Measurements from ENCODE around the gene COL5A2.
A peak's percentile ranks its signal among the peaks of the same experiment; 100 is the strongest.

Gene COL5A2

DNA sequence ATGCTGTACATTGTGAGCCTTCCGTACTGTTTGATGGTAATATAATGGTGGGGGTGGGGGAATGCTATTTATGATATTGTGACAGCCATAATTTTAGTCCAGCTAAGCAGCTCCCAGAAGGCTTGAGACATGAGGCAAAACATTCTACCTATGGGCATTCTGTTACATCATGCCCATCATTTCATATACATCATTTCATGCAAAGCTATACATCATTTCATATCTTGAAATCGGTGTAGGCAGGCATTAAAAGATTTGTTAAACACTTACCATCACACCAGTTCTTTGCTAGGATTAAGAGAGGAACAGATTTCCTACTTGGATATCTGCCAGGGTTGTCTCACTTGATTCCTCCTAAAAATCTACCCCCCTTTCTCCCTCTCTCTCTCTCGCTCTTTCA lies 84.5 kb downstream of the COL5A2 start:
- DNase-seq, result no peak

DNA sequence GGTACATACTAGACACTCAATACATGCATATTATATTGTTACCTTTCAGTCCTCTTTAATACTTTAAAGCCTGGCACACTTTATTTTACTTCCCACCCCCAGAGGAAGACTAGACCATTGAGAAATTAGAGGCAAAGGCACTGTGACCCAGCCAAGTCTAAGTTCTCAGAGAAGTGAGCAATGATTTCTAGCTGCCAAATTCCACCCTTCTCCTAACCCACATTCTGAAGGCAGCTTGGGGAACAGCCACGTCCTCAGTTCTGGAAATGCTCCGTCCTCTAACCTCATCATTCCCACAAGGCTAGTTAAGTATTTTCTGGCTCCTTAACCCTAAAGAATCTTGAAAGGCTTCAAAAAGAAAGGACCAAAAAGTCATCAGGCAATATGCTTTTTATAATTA lies 86.6 kb downstream of the COL5A2 start:
- peak; percentile 67 for DNase-seq

- no peak for DNase-seq
These were observed 88.3 kb downstream of the COL5A2 start for GRCh38 chr2:189091253-189091652.

DNA sequence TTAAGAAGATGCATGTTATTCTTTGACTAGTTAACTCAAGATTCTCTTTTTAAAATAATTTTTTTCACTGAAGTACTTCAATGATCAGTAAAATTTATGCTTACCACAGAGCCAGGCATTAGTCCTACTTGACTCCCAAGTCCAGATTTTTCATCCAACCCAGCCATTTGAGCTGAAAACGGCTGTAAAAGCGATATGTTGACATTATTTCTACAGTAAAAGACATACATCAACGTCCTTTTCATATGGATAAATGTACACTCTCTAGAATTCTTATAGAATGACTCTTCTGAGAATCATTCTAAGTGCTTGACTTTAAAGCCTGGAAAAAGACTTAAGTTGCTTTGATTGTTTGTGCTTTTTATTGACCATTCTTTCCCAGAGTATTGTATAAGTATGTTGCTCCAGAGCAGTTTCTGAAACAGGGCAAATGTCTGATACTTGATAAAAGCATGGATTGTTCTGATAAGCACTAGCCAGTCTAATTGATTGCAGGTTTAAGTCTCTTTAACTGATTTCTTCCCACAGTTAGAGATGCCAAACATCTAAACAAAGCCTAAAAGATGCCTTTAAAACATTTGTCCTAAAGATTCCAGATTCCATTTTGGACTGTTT lies 90.9 kb downstream of the COL5A2 start:
- DNase-seq, result no peak

DNA sequence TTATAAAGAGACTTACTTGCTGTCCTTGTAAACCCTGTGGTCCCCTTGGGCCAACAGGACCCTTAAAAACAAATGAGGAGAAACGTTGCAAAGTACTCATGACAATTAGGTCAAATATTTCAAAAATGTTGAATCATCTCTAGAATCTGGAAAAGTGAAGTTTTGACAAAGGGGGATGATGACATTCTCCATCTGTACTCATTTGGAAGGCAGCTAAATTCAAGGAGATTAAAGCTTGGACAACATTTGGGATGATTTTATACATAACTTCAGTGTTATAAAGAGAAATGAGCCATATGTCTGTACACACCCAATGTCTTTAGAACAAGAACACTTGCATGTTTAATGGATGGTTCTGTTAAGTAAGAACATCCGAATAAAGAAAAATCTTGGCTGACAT lies 92.9 kb downstream of the COL5A2 start:
- no peak for DNase-seq

DNA sequence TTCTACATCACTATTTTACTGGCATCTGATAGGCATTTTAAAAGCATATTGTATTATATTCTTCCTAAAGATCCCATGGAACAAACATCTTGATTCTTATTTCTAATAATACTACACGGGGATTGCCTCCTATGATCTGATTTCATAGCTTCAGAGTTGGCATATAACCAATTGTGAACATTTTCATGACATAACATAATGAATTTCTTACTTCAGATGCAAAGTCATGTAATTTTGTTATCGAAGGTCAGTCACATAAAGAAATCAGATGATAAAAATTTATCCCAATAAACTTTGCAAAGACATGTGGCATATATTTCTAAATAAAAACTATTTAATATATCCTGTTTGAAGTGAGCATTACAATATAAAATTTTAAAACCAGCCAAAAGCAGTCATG lies 93.3 kb downstream of the COL5A2 start:
- DNase-seq, result no peak

DNA sequence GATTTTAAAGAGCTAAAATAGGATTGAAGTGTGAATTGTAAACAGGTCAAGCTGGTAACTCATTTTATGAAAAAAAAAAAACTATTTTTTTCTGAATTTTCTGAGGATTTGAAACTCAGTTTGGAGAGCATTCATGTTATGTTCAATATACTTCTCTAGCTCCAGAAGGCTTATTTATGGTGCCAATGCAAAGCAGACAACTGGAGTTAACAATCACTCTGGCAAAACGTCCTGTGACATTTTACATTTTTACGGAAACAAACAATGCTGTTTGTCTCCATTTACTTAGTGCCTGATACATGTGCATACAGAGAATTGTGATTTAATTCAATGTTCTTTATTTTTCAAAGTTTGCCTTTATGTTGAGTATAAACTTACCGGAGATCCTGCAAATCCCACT lies 96.0 kb downstream of the COL5A2 start:
- no peak for DNase-seq

GRCh38 chr2:189083106-189083505 lies 96.5 kb downstream of the COL5A2 start:
- no peak for DNase-seq

GRCh38 chr2:189082376-189082975 lies 97.1 kb downstream of the COL5A2 start:
- DNase-seq, result peak; percentile 81

DNA sequence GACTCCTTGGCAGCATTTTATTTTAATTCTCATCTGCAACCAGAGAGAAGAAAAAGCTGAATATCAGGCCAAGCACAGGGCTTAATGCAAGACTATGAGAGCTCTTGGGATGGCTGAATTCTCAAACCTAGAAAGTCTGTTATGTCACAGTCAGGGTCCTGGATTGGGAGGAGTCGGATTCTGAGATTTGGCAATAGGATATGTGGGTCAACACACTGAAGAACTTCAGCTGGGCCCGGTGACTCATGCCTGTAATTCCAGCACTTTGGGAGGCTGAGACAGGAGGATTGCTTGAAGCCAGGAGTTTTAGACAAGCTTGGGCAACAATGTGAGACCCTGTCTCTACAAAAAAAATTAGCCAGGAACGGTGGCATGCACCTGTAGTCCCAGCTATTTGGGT lies 103.0 kb downstream of the COL5A2 start:
- no peak for DNase-seq

- no peak for DNase-seq
These were observed 103.4 kb downstream of the COL5A2 start for GRCh38 chr2:189076120-189076519.

GRCh38 chr2:189074506-189074905 lies 105.1 kb downstream of the COL5A2 start:
- no peak for DNase-seq

DNA sequence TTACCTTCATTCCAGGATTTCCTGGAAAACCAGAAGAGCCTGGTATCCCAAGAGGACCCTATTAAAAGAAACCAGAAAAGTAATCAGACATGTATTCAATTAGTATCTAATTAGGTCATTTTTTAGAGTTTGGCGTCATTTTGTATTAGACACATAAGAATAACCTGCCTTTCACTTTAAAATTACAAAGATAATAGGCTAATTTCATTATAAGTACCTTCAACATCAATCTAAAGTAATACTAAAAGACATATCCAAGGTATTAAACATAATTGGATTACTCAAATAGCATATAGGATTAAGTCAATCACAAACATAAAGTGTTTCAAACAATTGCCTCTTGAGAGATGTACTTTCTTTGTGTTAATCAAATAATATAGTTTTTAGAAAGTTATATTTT lies 107.5 kb downstream of the COL5A2 start:
- DNase-seq, result no peak

- DNase-seq, result no peak
These were observed 109.5 kb downstream of the COL5A2 start for GRCh38 chr2:189069855-189070619.

DNA sequence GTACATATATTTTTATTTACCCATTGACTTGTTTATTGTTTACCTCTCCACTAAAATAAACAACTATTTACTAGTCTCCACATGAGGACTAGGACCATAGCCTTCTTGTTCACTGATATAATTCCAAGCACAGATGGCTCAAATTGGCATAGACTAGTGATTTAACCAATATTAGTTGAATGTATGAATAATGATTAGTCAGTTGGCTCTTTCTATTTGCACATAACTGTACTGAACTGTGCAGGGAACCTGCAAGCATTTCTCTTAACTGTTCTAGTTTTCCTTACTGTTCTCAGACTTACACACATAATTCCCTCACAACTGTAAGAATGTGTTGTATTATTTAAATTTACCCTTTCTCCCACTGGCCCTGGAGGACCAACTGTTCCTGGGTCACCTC lies 113.5 kb downstream of the COL5A2 start:
- DNase-seq, result no peak

DNA sequence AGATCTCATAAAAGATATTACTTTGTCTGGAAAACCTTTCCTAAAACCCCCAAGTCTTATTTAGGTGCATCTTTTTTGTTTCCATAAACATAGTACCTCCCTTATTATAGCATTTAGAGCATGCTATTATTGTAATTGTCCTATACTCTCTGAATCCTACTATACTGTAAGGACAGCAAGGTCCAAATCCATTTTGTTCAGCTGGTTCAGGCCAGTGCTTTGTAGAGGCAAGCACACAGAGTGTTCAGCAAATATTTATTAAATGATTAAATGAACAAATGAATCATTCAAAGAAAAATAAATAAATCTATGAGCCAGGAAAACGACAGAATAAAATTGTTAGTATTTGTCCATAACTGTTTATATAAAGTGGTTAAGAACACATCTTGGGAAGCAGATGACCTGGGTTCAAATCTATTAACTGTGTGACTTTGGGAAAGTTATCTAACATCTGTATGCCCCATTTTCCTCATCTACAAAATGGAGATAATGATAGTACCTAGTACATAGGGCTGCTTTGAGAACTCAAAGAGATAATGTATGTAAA lies 119.4 kb downstream of the COL5A2 start:
- DNase-seq, result no peak

DNA sequence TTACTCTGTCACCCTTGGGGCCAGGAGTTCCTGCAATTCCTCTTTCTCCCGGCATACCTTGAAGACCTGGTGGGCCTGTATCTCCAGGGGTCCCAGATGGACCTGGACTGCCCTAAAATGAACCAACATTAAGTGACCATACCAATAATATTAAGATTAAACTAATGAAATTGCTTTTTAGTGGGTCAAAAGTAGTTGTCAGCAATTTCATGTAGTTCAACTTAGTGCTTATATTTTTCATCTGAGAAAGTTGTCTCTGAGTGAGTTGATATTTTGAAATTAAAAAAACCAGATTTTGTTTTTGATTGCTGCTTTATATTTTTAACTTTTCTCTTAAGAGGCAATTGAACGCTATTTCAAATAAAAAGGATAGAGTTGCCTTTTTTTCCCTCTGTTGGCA lies 122.2 kb downstream of the COL5A2 start:
- no peak for DNase-seq

DNA sequence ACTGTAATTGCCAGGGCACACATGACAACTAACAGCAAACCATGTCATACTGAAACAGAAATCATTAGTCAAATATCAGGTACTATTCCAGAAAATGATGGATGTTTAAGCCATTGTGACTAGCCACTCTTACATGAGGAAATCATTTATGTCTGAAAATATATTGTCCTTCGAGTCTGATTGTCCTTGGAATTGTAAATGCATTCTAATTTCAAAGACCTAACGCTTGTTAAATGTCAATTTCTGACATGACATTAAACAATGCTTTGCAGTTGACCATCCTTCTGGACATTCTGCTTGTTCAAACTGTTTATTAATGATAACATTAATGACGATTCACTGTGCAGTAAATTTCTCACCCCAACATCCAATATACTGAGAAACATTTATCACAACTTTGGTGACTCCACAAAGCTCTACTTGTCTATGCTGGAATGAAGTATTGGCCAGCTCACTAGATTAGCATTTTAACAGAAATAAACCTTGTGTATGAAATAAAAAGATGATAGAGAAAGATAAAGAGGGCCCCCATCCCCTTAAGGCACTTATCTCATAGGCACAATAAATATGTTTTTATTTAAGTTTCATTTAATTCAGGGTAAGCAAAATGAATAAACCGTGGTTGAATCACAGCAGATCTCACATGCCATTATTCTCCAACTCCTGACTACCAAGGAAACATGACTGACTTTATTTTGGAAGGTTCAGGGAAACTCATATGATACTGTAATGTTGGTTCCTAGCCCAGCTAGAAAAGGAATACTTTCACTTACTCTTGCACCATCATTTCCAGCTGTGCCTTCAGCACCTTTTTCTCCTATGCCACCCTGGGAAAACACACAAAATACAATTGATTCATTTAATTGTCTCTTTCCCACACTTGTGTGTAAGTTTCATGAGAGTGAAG lies 123.1 kb downstream of the COL5A2 start:
- DNase-seq, result no peak

DNA sequence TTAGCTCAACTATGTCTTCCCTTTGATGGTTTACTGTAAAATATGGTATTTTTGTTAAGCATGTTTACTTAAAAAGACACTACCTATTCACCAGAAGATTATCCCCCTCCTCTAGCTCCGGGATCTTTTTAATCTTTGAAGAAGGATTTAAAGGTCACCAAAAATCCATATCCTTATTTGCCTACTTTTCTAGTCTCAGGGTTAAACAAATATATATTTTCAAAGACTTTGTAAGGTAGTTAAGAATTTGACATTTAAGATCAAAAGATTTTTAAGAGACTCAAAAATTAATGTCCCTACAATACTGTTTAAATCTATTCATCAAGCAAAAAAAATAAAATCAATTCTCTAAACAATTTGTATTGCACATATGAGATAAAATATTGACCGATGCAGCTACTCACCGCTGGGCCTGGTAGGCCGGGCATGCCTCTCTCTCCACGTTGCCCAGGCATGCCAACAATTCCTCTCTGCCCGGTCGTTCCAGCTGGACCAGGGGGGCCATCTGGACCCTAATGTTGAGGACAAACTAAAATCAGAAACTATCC lies 129.3 kb downstream of the COL5A2 start:
- no peak for DNase-seq

DNA sequence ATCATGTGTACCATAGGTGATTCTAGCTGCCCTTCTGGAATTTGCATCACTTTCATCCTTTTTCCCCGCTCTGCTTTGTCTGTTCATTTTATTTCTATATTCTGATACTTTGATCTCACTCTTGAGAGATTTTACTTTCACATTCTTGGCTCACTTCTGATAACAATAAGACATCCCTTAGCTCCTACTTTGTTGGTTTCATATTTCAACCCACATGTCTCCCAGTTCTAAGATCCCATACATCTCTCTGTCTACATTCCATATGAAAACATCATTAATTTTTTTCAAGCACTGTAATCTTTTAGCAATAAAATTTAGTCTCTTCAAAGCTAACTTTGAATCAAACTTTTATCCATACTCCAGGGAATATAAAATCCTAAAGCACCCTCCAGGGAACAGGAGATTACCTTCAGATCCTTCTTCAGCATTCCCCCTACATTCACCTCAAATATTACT lies 129.8 kb downstream of the COL5A2 start:
- no peak for DNase-seq

- DNase-seq, result no peak
These were observed 131.4 kb downstream of the COL5A2 start for GRCh38 chr2:189048189-189048588.

DNA sequence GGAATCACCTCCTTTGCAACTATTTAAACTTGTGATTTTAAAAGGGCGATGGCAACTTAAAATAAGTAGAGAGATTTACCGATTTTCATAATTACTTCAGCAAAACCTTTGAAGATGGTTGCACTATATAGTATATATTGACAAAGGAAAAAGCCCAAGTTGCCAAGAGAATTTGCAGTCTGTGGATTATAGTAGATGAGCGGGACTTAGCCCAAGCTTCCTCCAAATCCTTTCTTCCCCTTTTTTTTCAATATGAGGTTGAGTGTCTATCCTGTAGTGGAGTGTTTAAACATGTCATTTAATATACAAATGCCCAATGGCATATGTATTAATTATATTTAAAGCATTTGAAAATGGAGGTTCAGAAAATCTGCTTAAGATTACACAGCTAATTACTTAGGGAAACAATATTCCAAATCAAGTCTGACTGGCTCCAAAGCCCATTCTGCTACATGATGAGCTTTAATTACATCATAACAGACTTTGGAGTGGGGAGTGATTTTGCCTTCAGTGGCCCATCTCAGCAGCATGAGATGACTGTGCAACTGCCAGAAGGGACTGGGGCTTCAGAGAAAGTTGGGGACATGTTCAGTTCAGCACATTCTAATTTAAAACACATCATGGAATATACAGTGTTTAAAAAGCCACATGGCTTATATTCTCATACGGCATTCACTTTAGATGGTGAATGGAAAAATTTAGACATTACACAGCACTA lies 132.2 kb downstream of the COL5A2 start:
- no peak for DNase-seq

Data from femur (tissue), 1 donor.